HG03378 (cell line): ENCODE data around the gene ADAM33.

Experiments
- ATAC-seq: cut with Tn5 transposase; IDR thresholded peaks from one replicate; pipeline ENCODE4 v1.9.1; 2021; ENCODE audit warnings: mild to moderate bottlenecking, moderate library complexity; ENCODE audit not compliant: unreplicated experiment

The ADAM33 gene

GRCh38 chr20:3707508-3707899, 25.7 kb upstream of the ADAM33 start:
- ATAC-seq, result no peak

- no peak for ATAC-seq
Observed at GRCh38 chr20:3706774-3707507, 25.1 kb upstream of the ADAM33 start.

GRCh38 chr20:3705970-3706739, 24.3 kb upstream of the ADAM33 start:
- no peak for ATAC-seq

- ATAC-seq, result no peak
Observed at GRCh38 chr20:3705491-3705969, 23.7 kb upstream of the ADAM33 start.

- no peak for ATAC-seq
Observed at GRCh38 chr20:3704087-3704486, 22.3 kb upstream of the ADAM33 start.

- ATAC-seq, result no peak
Observed at GRCh38 chr20:3702611-3703391, 21.0 kb upstream of the ADAM33 start.

GRCh38 chr20:3701061-3701998, 19.5 kb upstream of the ADAM33 start:
- ATAC-seq, result no peak

- ATAC-seq, result no peak
Observed at GRCh38 chr20:3699037-3699436, 17.2 kb upstream of the ADAM33 start.

- ATAC-seq, result no peak
Observed at GRCh38 chr20:3698591-3699001, 16.8 kb upstream of the ADAM33 start.

GRCh38 chr20:3697588-3698305, 15.9 kb upstream of the ADAM33 start:
- no peak for ATAC-seq

GRCh38 chr20:3696745-3697587, 15.2 kb upstream of the ADAM33 start:
- no peak for ATAC-seq

GRCh38 chr20:3696200-3696599, 14.4 kb upstream of the ADAM33 start:
- no peak for ATAC-seq

GRCh38 chr20:3694864-3695263, 13.1 kb upstream of the ADAM33 start:
- ATAC-seq, result no peak

- ATAC-seq, result no peak
Observed at GRCh38 chr20:3693376-3693775, 11.6 kb upstream of the ADAM33 start.

GRCh38 chr20:3692706-3693294, 11.0 kb upstream of the ADAM33 start:
- no peak for ATAC-seq

GRCh38 chr20:3691897-3692296, 10.1 kb upstream of the ADAM33 start:
- ATAC-seq, result no peak

- ATAC-seq, result no peak
Observed at GRCh38 chr20:3691306-3691705, 9.5 kb upstream of the ADAM33 start.

- no peak for ATAC-seq
Observed at GRCh38 chr20:3690413-3690812, 8.6 kb upstream of the ADAM33 start.
